Glutamatergic neuron (in vitro differentiated cells): ENCODE results near the gene GPHA2. TPM values are rescaled to one million over a fixed set of nuclear protein-coding genes. Genes with fewer than 3 reads are reported as not detected.

Experiments used
- DNase-seq: peaks from one replicate; pipeline ENCODE4 v3.0.0; 2022
- H3K27ac Mint-ChIP-seq: one replicate; pipeline ENCODE4 v1.8.0; 2020; ENCODE audit warnings: mild to moderate bottlenecking, mixed read lengths, inconsistent platforms; ENCODE audit not compliant: unreplicated experiment
- H3K27me3 Mint-ChIP-seq: one replicate; pipeline ENCODE4 v1.8.0; 2020; ENCODE audit warnings: mild to moderate bottlenecking, moderate library complexity, mixed read lengths, inconsistent platforms; ENCODE audit not compliant: unreplicated experiment
- H3K36me3 Mint-ChIP-seq: one replicate; pipeline ENCODE4 v1.8.0; 2020; ENCODE audit warnings: mild to moderate bottlenecking, mixed read lengths, inconsistent platforms; ENCODE audit not compliant: unreplicated experiment
- H3K4me1 Mint-ChIP-seq: one replicate; pipeline ENCODE4 v1.8.0; 2020; ENCODE audit warnings: mild to moderate bottlenecking, low read depth, mixed read lengths, inconsistent platforms; ENCODE audit not compliant: unreplicated experiment
- H3K4me3 Mint-ChIP-seq: one replicate; pipeline ENCODE4 v1.8.0; 2020; ENCODE audit warnings: mild to moderate bottlenecking, mixed read lengths, inconsistent platforms; ENCODE audit not compliant: unreplicated experiment
- H3K9me3 Mint-ChIP-seq: one replicate; pipeline ENCODE4 v1.8.0; 2020; ENCODE audit warnings: mild to moderate bottlenecking, moderate library complexity, mixed read lengths, inconsistent platforms; ENCODE audit not compliant: unreplicated experiment
- CTCF ChIP-seq: fragments of 200-600 bp; sonication (generic); IDR thresholded peaks from one replicate; pipeline ENCODE4 v1.5.0; 2021; ENCODE audit not compliant: partially characterized antibody, unreplicated experiment
- total RNA-seq: library from RNA; stranded (reverse); fragmentation: NEBNext Ultra II Directional; extraction: Animal tissue kit (Norgen Biotek cat#: 25700); gene quantifications from one replicate; pipeline ENCODE4 v1.2.1, GENCODE V29; 2021; ENCODE audit not compliant: unreplicated experiment

The GPHA2 gene
- total RNA-seq, 1 donor from 2014 or later = not detected

- H3K36me3 Mint-ChIP-seq = peaks cover 15% of the 10 kb centered on the region
- peaks cover 11% of the 10 kb centered on the region for H3K9me3 Mint-ChIP-seq
- TF ChIP-seq CTCF = no peak
- H3K27me3 Mint-ChIP-seq = peaks cover 10% of the 10 kb centered on the region
- DNase-seq = no peak
- no peak overlapping the region for H3K27ac Mint-ChIP-seq
- H3K4me1 Mint-ChIP-seq = peaks cover 30% of the 10 kb centered on the region
- H3K4me3 Mint-ChIP-seq = no peak overlapping the region
These were observed 4.4 kb downstream of the GPHA2 start for GRCh38 chr11:64931290-64931689.

- Mint-ChIP-seq H3K27ac (no peak overlapping the region), H3K4me3 (no peak overlapping the region), H3K4me1 (peaks cover 23% of the 10 kb centered on the region), H3K9me3 (peaks cover 5% of the 10 kb centered on the region), H3K36me3 (peaks cover 15% of the 10 kb centered on the region), H3K27me3 (peaks cover 3% of the 10 kb centered on the region)
- no peak for DNase-seq
- TF ChIP-seq CTCF = no peak
These were observed 5.4 kb downstream of the GPHA2 start for GRCh38 chr11:64930340-64930739.

- DNase-seq = no peak
- Mint-ChIP-seq H3K27ac (no peak overlapping the region), H3K27me3 (peaks cover 6% of the 10 kb centered on the region), H3K9me3 (peaks cover 3% of the 10 kb centered on the region), H3K4me3 (no peak overlapping the region), H3K4me1 (peaks cover 16% of the 10 kb centered on the region), H3K36me3 (peaks cover 15% of the 10 kb centered on the region)
- TF ChIP-seq CTCF = no peak
These were observed 6.1 kb downstream of the GPHA2 start for GRCh38 chr11:64929625-64930024.

- Mint-ChIP-seq H3K4me1 (peaks cover 12% of the 10 kb centered on the region), H3K36me3 (peaks cover 15% of the 10 kb centered on the region), H3K4me3 (no peak overlapping the region), H3K9me3 (peaks cover 3% of the 10 kb centered on the region), H3K27me3 (peaks cover 6% of the 10 kb centered on the region), H3K27ac (no peak overlapping the region)
- no peak for DNase-seq
- no peak for TF ChIP-seq CTCF
These were observed 6.7 kb downstream of the GPHA2 start for GRCh38 chr11:64928957-64929356.

- peaks cover 5% of the 10 kb centered on the region for H3K4me1 Mint-ChIP-seq
- peaks cover 9% of the 10 kb centered on the region for H3K36me3 Mint-ChIP-seq
- H3K9me3 Mint-ChIP-seq = peaks cover 2% of the 10 kb centered on the region
- TF ChIP-seq CTCF = no peak
- no peak for DNase-seq
- no peak overlapping the region for H3K27ac Mint-ChIP-seq
- H3K27me3 Mint-ChIP-seq = peaks cover 4% of the 10 kb centered on the region
- H3K4me3 Mint-ChIP-seq = peak overlapping the region; percentile 75
These were observed 9.0 kb downstream of the GPHA2 start for GRCh38 chr11:64926689-64927088.
